ENCODE measurements around the gene FURIN.

FURIN gene

GRCh38 chr15:90891346-90891949 is 23.1 kb downstream of the FURIN start:
- Histone ChIP-seq H3K9me3 (ENCODE audit: control insufficient read depth, insufficient read depth, low read depth, low read length) (no peaks in the 10 kb centered on the region), H3K36me3 (ENCODE audit: control insufficient read depth in 2 of 2, insufficient read depth in 1 of 2, low read length in 2 of 2) (no peaks in the 10 kb centered on the region), H3K27ac (ENCODE audit: extremely low read depth, low read depth, low read length) (no peak overlapping the region), H3K4me3 (ENCODE audit: low read depth, low read length) (no peak overlapping the region), H3K4me1 (ENCODE audit: control insufficient read depth, insufficient read depth, low read length) (no peaks in the 10 kb centered on the region)
- CTCF ChIA-PET, result no interaction called here
- no peak for TF ChIP-seq ZFP3 (tag by site-specific recombination; IDR thresholded peaks at IDR 0.05; ENCODE audit: low read depth)
- 0 out of 2 replicates have a peak, but pooled peaks have one; percentile 30 for TF ChIP-seq PBX3 (CRISPR knock-in tag; IDR thresholded peaks at IDR 0.05)
- POLR2A ChIA-PET, result interaction anchor here (1.0 kb wide), 1 partner anchor 174 kb away, joined by 3 read pairs; the partner anchor contains the start of gene BLM

- ChIA-PET POLR2A (no interaction called here), CTCF (interaction anchor here (0.7 to 0.9 kb wide), 2 partner anchors 10 to 260 kb away, joined by 3 to 4 read pairs; no protein-coding TSS in a partner anchor)
- Histone ChIP-seq H3K4me1 (ENCODE audit: control insufficient read depth, insufficient read depth, low read length) (no peaks in the 10 kb centered on the region), H3K27ac (ENCODE audit: extremely low read depth, low read depth, low read length) (no peak overlapping the region), H3K4me3 (ENCODE audit: low read depth, low read length) (no peak overlapping the region), H3K36me3 (ENCODE audit: control insufficient read depth in 2 of 2, insufficient read depth in 1 of 2, low read length in 2 of 2) (no peaks in the 10 kb centered on the region), H3K9me3 (ENCODE audit: control insufficient read depth, insufficient read depth, low read depth, low read length) (no peaks in the 10 kb centered on the region)
- no peak for TF ChIP-seq ZNF785 (tag by site-specific recombination; IDR thresholded peaks at IDR 0.05)
- no peak for TF ChIP-seq ZFP3 (tag by site-specific recombination; IDR thresholded peaks at IDR 0.05; ENCODE audit: low read depth)
- TF ChIP-seq ZNF518A (tag by site-specific recombination; conservative IDR thresholded peaks at IDR 0.05; ENCODE audit: low read depth), result no peak
- no peak for TF ChIP-seq HOXA7 (CRISPR knock-in tag; IDR thresholded peaks at IDR 0.05; ENCODE audit: borderline replicate concordance)
- no peak for TF ChIP-seq ZNF157 (tag by site-specific recombination; IDR thresholded peaks at IDR 0.05)
- no peak for TF ChIP-seq ZNF560 (tag by site-specific recombination; IDR thresholded peaks at IDR 0.05; ENCODE audit: borderline replicate concordance)
Measured at GRCh38 chr15:90892023-90892422, 23.6 kb downstream of the FURIN start.

- Histone ChIP-seq H3K27ac (ENCODE audit: extremely low read depth, low read depth, low read length) (no peak overlapping the region), H3K36me3 (ENCODE audit: control insufficient read depth in 2 of 2, insufficient read depth in 1 of 2, low read length in 2 of 2) (no peaks in the 10 kb centered on the region), H3K4me1 (ENCODE audit: control insufficient read depth, insufficient read depth, low read length) (no peaks in the 10 kb centered on the region), H3K4me3 (ENCODE audit: low read depth, low read length) (no peak overlapping the region), H3K9me3 (ENCODE audit: control insufficient read depth, insufficient read depth, low read depth, low read length) (no peaks in the 10 kb centered on the region)
- ChIA-PET POLR2A (interaction anchor here (1.6 kb wide), 1 partner anchor 10 kb away, joined by 4 read pairs; the partner anchor contains the start of gene MAN2A2), CTCF (interaction anchor here (0.7 to 1.7 kb wide), 4 partner anchors 9 to 261 kb away, joined by 3 to 6 read pairs (median 4); partner anchors contain the start of gene UNC45A)
- TF ChIP-seq ZNF549 (tag by site-specific recombination; IDR thresholded peaks at IDR 0.05), result no peak
- no peak for TF ChIP-seq ZNF654 (tag by site-specific recombination; IDR thresholded peaks at IDR 0.05; ENCODE audit: low read depth)
- no peak for TF ChIP-seq BCL11B (tag by site-specific recombination; IDR thresholded peaks at IDR 0.05; ENCODE audit: low read depth)
- no peak for TF ChIP-seq SALL2 (tag by site-specific recombination; IDR thresholded peaks at IDR 0.05; ENCODE audit: borderline replicate concordance)
- TF ChIP-seq ZBTB21 (tag by site-specific recombination; IDR thresholded peaks at IDR 0.05), result no peak
- TF ChIP-seq ZNF18 (tag by site-specific recombination; IDR thresholded peaks at IDR 0.05), result no peak
- no peak for TF ChIP-seq ZNF843 (tag by site-specific recombination; IDR thresholded peaks at IDR 0.05)
- no peak for TF ChIP-seq ZBTB17 (tag by site-specific recombination; IDR thresholded peaks at IDR 0.05)
- no peak for TF ChIP-seq ZNF398 (tag by site-specific recombination; IDR thresholded peaks at IDR 0.05)
- no peak for TF ChIP-seq AEBP2 (tag by site-specific recombination; IDR thresholded peaks at IDR 0.05; ENCODE audit: borderline replicate concordance)
- no peak for TF ChIP-seq ZNF24 (tag by site-specific recombination; IDR thresholded peaks at IDR 0.05)
Measured at GRCh38 chr15:90892498-90893174, 24.2 kb downstream of the FURIN start.

Data from HEK293 (cell line).